Fibroblast of skin of right biceps (primary cell): Measurements from ENCODE around the gene CYP27A1.
A peak's percentile ranks its signal among the peaks of the same experiment; 100 is the strongest.
"Not testable (repeated sequence)": the region's sequence is repeated elsewhere in the genome, so short reads cannot be mapped to it uniquely, and the experiment has no call there.

Source experiments
- DNase-seq: peaks from one replicate; pipeline ENCODE4 v3.0.0-alpha.2; 2013

The CYP27A1 gene

DNA sequence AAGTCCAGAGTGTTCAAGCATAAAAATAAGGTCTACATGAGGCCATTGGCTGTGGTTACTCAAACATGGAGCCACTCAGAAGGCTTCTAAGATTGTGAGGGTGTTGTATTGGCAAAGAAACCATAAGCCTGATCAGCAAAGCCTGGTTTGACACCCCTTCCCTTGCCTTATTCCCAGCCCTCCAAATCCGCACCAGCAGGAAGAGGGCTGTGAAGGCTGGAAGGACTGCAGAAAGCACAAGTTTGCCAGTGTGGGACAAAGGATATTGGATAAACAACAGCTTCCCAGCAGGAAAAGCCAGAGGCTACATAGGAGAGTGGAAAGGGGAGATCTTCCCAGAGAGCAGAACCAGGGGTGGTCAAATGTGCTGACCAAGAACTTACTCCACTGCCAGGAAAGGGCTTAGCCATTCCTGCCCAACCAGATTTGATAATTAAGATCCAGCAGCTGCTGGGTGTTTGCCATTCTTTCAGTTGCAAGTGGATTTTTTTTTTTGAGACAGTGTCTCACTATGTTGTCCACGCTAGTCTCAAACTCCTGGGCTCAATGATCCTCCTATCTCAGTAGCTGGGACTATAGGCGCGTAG is 51.2 kb downstream of the CYP27A1 start:
- no peak for DNase-seq

DNA sequence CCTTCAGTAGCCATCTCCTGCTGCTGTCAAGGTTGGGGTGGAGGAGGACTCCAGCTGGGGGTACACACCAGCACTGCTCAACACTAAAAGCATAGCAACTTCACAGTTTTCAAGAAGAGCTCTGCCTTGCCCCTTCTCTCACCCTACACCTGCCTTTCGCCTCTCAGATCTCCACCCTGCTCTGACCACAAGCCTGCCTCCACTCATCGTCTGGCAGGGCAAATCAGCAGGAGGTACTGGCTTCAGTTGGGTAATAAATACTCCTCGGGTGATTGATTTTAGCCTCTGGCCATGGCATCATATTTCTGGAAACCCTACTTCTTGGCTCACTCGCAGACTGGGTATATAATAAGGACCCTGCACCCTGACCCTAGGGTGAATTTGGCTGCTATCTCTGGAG is 52.7 kb downstream of the CYP27A1 start:
- DNase-seq = no peak

DNA sequence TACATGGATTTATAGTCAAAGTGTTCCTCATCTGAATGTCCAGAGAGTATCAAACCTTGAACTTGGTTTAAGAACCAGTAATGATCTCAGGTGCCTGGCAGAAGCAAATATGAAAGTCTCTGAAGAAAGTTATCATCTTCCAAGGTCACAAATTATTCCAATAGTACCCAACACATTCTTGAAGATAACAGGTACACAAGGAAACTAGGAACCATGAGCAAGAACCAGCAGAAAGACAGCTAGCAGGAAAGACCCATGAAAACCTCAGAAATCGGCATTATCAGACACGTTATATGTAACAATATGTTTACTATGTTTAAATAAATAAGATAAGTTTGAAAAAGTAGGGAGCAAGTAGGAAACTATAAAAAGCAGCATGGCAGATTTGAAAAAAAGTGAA is 55.5 kb downstream of the CYP27A1 start:
- DNase-seq = no peak

DNA sequence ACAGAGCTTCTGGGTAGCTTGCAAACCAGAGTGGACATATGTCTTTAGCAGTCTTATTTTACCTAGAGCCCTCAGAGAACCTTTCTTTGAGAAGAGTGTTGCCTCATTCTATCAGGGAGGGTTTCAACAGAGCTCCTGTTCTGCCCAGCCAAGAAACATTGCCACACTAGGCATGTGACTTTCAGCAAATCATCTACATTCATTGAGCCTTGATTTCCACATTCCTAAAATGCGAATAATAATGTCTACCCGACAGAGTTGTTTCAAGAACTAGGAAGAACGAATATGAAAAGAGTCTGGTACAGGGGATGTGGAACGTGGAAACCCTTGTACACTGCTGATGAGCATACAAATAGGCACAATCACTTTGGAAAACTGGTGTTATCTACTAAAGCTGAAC is 57.5 kb downstream of the CYP27A1 start:
- DNase-seq = peak; percentile 65

DNA sequence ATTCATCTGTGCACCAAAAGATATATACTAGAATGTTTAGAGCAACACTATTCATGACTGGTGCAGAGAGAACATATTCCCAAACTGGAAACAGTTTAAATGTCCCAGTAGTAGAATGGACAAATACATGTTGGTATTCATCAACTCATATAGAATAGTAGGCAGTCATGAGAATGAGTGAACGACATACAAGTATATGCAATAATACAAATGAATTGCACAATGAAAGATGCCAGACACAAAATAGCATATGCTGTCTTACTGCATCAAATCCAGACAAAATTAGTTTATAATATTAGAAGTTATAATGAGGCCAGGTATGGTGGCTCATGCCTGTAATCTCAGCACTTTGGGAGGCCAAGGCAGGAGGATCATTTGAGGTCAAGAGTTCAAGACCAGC is 57.9 kb downstream of the CYP27A1 start:
- no peak for DNase-seq

DNA sequence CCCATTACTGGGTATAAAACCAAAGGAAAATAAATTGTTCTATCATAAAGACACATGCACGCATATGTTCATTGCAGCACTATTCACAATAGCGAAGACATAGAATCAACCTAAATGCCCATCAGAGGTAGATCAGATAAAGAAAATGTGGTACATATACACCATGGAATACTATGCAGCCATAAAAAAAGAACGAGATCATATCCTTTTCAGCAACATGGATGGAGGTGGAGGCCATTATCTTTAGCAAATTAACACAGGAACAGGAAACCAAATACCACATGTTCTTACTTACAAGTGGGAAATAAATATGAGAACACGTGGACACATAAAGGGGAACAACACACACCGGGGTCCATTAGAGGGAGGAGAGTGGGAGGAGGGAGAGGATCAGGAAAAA is 62.4 kb downstream of the CYP27A1 start:
- DNase-seq = not testable (repeated sequence)

DNA sequence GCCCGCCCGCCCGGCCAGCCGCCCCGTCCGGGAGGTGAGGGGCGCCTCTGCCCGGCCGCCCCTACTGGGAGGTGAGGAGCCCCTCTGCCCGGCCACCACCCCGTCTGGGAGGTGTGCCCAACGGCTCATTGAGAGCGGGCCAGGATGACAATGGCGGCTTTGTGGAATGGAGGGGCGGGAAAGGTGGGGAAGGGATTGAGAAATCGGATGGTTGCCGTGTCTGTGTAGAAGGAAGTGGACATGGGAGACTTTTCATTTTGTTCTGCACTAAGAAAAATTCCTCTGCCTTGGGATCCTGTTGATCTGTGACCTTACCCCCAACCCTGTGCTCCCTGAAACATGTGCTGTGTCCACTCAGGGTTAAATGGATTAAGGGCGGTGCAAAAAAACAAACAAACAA is 65.0 kb downstream of the CYP27A1 start:
- not testable (repeated sequence) for DNase-seq

DNA sequence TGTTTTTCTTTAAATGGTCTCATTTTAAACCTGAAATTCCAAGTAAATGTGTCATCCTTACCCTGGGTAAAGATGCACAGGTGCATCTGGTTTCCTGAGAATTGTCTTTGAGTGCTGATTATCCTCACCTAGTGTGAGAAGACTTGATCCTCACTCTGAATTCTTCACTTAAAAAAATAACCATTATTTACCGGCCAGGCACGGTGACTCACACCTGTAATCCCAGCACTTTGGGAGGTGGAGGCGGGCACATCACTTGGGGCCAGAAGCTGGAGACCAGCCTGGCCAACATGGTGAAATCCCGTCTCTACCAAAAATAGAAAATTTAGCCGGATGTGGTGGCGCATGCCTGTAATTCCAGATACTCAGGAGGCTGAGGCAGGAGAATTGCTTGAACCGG is 67.8 kb downstream of the CYP27A1 start:
- DNase-seq = no peak

DNA sequence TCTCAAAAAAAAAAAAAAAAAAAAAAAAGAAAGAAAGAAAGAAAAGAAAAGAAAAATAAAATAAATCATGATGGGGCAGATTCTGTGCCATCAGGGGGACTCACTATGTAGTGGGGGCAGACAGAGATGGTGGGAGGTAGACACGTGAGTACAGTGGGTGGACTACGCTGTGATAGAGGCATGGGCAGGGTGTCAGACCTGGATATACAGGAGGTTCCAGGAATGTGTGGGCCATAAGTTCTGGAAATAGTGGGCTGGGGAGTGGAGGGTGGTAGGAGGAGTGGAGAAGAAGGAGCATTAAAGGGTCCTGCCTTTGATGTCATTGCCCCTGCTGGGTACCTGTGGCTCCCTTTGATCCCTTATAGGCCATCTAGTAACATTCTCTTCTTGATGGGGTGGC is 68.8 kb downstream of the CYP27A1 start:
- no peak for DNase-seq

DNA sequence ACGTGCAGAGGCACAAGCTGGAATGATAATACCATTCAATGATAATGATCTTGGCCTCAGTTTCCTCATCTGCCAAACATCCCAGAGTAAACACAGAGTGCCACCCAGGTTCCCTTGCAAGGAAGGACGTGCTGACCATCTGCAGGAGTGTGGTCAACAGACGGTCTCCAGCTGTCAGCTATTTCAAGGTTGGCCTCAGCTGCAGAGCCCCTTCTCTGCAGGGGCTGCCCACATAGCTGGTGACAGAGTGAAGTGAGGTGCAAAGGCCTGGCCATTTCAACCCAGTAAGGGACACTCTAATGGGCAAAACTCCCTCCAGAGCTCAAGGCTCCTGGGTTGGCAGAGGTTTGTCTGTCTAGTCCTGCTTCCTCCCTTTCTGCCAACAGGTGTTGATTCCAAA is 69.3 kb downstream of the CYP27A1 start:
- no peak for DNase-seq

DNA sequence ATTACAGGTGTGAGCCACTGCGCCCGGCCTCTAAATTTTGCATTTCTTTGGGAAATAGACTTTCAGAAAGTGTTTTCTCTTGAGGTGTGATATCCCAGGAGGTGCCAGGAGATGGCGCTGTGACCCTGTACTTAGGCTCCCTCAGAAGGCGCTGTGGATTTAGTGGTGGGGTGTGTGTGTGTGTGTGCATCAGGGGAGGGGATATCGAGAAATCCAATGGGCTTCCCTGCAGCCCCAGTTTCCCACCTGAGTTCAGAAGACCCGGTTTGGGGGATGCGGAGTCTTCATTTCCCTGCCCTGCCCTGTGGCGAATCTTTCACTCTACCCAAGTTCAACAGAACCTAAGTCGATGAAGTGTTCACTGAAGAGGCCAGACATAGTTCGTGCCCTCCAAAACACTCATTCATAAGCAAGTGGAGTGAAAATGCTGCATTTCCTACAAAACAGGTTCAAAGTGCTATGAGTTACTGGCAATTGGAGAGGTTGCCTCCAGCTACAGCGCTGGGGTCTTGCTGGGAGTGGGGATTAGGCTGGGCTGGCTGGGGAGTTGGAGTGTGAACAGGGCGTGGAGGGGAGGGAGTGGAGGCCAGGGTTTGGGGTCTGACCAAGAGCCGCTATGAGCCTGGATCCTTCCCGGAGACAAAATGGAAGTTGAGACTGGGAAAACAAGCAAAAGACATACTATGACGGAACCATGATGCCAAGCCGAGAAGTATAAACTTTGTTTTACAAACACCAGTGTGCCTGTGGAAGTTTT is 71.1 kb downstream of the CYP27A1 start:
- DNase-seq = peak; percentile 56

DNA sequence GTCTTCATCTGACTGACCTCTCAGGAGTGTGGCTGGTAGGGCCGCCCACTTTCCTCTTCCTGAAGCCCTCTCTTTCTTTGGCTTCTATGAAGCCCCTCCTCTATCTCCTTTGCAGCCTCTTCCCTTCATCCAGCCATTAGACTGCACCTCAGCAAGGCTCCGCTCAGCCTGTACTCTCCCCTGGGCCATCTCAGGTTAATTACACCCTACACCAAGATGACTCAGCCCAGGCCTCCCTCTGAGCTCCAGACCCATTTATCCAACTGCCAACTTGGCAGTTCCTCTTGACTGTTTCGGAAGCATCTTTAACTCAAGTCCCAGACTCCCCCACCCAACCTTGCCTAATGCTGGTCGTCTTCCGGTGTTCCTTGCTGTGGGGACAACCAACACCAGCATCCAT is 71.8 kb downstream of the CYP27A1 start:
- peak; percentile 65 for DNase-seq

DNA sequence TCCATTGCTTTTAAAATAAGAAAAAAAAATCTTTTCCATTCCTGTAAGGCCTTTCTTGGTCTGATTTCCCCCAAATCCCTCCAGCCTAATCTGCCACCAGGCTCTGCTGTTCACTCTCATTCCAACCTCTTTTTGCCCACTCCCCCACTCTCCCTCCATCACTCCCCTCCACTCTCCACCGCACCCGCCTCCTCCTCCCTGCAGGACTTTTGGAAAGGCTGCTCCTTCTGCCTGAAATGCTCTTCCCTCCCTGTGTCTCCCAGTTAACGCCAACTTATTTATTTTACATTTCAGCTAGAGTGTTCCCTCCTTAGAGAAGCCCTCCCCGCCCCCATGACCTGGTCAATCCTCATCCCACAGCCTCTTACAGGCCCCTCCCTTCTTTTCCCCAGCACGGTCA is 72.9 kb downstream of the CYP27A1 start:
- no peak for DNase-seq

DNA sequence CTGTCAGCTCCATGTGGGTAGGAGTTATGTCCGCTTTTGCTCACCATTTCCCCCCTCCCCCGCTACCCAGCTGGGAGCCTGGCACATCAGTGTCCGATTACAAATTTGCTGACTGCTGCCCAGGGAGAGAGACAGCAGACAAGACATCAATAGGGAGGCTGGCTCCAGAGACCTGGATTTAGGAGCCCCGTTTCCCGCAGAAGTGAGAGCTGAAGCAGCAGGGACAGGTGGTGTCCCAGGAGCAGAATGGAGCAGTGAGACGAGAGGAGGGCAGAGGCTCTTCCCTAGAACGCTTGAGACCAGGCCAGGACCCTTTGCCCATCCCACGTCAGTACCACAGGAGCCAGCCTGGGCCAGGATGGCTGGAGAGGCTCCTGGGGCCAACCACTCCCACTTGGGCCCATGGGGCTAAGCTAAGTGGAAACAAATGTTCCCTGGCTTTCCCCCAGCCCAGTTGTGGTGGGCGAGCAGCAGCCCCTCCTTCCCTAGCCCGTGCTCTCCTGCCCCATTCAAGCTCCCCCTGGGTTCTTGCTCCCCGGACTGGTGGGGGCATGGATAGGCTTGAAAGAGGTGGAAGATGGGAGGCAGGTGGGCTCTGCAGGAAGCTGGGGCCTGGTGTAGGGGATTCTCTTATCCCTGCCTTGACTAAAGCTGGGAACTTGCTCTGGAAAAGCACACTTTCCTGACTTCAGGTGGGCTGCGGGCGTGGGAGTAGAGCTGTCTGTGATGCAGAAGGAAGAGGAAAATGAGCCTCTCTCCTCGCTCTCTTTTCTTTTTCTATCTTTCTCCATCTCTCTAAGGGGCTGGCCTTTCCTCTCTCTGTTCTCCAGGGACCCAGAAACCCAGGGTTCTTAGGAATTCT is 73.6 kb downstream of the CYP27A1 start:
- DNase-seq = no peak

DNA sequence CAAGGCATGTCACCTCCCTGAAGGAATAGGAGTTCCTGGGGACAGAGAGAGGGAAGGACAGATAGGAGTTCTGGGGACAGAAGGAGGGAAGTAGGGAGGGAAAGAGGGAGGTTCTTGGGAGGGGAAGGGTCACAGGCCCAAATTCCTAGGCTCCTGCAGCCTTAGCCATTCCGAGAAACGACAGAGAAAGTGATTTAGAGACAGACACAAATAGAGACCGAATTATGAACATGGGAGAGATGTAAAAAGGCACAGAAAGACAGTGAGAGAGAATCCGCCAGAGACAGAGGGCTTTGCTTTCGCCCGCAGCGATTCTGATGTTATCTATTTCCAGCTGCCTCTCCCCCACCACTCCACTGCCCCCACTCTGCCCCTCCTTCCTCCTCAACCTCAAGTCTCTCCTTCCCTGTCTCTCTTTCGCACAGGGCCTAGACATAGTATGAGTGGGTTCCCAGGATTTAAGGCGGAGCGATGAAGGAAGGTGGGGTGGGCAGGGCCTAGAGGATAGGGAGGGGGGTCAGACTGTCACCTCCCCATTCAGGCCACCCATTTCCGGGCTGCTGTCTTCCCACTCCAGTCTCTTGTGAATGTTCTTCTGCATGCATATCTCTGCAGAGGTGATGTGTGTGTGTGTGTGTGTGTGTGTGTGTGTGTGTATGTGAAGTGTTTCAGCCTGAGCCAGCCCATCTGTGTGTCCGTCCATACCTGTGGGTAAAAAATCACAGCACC is 74.4 kb downstream of the CYP27A1 start:
- DNase-seq = peak; percentile 11

DNA sequence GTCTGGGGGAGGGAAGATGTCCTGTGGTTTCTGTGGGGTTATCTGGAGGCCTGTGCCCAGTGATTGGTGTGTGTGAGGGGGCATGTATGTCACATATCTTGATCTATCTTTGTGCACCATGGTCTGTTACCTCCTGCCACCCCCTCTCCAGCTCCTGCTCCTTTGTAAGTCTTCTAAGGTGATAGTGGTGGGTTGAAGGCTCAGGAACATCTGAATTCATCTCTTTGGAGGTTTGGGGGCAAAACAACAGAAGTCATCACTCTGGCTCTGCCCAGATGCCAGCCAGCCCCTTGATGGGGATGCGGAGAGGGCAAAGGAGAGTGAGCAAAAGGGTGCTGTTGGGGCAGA is 74.9 kb downstream of the CYP27A1 start:
- no peak for DNase-seq

DNA sequence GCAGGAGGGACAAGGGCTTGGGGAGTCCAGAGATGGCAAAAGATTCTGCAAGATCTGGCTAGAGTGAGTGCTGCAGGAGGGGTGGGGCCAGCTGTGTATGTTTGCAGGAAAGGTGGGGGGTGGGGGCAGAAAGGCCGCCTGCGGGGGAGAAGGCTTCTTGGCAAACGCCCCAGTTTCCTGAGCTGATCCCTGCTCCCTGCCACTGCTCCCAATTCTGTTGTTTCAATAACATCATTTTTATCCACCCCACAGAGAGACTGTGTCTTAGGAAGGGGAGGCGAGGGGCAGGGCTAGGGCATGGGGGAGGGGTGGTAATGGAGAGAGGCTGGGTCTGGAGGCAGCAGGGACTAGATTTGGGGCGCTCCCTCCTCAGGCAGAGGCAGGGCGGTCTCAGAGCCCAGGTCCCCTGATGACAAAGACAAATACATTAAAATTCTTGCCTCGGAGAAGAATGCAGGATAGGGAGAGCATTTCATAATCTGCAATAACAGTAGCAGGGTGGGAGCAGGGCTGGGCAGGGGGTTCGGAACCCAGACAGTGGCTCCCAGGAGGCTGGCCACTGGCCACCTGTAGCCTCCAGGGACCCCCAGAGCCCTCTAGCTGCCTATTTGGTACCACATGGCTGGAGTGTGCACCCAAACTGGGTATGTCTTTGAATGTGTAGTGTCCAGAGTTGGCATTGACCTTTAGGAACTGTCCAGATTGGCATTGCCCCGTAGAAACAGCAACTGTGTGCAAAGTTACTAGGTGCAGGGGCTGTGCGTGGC is 75.6 kb downstream of the CYP27A1 start:
- DNase-seq = peak; percentile 52

DNA sequence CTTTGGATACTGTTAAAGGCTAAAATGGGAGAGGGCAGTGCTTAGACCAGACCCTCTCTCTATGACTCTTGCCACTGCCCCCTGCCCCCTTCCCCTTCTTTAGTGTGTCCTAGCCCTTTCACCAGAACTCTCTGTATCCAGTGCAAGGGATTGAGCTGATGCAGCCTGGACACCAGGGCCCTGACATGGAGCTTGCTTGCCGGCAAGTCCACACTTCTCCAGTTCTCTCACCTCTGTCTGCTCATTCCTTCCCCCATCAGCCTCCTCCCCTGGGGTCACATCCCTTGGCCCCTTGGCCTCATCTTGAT is 76.1 kb downstream of the CYP27A1 start:
- no peak for DNase-seq

DNA sequence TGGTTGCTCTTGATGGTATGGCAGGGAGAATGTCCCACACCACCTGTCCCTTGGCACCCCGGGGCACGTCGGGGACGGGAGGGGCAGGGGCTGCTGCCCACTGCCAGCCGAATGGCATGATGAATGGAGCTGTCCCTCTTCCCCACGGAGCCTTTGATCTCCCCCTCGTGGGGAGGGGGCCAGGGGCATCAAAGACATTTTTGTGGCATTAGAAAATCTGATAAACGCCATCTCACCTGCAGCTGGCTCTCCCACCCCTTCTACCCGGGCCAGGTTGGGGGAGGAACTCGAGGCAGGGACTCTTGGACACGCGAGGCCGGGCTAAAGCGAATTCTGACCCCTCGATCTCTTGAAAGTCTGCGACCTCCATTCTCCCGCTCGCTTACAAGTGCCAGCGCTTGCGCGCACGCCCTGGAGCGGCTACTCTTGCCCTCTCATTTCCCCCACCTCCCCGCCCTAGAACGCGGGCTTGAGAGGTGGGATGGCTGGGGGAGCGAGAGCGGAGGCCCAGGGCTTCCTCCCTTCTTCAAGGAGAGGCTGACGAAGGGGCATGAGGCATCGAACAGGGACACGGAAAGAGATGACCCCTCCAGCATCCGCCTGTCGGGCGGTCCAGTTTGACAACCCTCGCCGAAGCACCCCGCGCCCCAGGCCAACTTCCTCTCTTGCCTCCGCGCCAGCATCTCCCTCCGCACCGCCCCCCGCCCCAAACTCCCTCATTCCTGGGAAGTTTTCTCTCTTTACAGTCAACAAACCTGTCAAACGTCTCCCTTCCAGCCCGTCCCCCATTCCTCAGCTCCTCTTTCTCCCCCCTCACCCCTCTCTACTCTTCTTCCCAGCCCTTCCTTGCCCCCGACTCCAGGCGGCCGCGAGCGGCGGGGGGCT is 77.0 kb downstream of the CYP27A1 start:
- DNase-seq = no peak

DNA sequence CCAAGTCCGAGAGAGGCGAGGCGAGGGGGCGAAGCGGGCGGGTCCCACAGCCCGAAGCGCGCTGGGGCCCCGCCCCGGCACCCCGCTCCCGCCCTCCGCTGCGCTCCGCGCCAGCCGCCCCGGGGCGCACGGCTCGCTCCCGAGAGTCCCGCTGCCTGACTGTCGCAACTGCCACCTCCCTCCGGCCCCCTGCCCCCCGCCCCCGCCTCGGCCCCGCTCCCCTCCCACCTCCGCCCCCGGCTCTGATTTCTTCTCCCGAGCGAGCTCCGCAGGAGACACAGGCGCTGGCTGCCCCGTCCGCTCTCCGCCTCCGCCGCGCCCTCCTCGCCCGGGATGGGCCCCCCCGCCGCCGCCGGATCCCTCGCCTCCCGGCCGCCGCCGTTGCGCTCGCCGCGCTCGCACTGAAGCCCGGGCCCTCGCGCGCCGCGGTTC is 77.6 kb downstream of the CYP27A1 start, which contains the start of gene WNT6:
WNT6 (plus strand) TSS at position 250 of the 432 bp plus-strand sequence. CDS start 233 bp downstream, outside the sequence.
- DNase-seq = no peak
